GM18499 (cell line): ENCODE results near the gene GDI1.

ENCODE experiments used
- ATAC-seq: cut with Tn5 transposase; IDR thresholded peaks from one replicate; pipeline ENCODE4 v1.9.1; 2021; ENCODE audit warnings: moderate number of reproducible peaks; ENCODE audit not compliant: insufficient read depth, unreplicated experiment

Gene GDI1

DNA sequence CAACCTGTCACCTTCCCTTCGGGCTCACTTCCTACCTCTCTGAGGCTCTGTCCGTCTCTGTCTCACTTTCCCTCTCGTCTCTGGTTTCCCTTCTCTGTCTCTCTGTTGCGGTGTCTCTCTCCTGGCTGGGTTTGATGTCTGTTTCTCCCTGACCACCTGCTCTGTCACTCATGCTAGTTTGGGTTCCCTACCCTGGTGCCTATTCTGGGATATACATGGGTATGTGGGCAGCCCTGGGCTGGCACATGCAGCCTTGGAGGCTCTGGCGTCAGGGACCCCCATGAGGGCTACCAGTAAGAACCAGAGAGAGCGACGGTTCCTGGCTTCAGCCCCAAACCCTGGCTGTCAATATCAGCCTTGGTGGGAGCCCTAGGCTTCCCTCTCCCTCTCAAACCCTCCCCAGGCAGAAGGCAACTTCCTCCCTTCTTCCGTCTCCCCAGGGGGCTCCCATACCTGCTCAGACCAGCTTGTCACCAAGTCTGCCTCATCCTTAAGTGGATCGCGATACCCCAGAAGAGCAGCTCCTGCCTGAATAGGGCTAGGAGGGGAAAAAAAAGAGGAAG lies 28.2 kb upstream of the GDI1 start:
- no peak for ATAC-seq

- ATAC-seq = no peak
These were observed 27.6 kb upstream of the GDI1 start, which contains the start of gene DNASE1L1 for GRCh38 chrX:154409222-154409871. TSS of gene DNASE1L1 (minus strand) at chrX:154409254. CDS start at chrX:154405568, 3,686 bp downstream.

GRCh38 chrX:154411981-154412340 lies 25.0 kb upstream of the GDI1 start:
- ATAC-seq = no peak

DNA sequence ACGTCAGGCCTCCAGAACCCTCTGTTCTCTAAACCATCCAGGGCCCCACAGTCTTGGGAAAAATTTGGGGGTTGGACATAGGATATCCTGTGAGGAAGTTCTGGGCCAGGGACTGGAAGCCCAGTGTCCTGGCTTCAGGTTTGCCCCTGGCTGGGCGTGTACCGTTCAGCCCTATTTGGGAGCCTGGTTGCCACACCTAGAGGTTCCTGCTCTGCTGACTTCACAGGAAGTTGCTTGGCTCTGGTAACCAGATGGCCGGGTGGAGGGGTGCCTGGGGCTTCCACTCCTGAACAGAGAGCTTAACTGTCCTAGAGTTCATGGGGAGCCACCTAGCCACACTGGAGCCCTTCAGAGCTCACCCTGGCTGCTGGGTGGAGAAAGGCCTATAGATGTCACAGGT lies 24.5 kb upstream of the GDI1 start:
- no peak for ATAC-seq

DNA sequence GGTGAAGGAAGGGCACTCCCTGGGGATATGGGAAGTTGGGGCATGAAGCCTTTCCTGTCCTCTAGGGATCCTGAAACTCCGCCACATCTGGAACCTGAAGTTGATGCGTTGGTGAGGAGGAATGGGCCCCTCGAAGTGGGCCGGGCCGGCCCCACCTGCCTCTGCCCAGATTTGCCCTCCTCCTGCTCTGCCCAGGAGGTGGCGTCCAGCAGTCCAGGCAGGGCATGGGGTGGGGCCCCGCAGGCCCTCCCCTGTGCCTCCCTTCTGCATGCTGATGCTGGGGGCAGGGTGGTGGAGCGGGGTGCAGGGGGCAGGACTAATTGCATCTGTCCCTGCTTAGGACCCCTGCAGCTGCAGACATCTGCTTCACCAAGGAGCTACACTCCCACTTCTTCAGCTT lies 23.8 kb upstream of the GDI1 start:
- ATAC-seq = no peak

GRCh38 chrX:154417157-154417556 lies 19.8 kb upstream of the GDI1 start:
- ATAC-seq = no peak

GRCh38 chrX:154419189-154419588 lies 17.8 kb upstream of the GDI1 start:
- ATAC-seq = no peak

DNA sequence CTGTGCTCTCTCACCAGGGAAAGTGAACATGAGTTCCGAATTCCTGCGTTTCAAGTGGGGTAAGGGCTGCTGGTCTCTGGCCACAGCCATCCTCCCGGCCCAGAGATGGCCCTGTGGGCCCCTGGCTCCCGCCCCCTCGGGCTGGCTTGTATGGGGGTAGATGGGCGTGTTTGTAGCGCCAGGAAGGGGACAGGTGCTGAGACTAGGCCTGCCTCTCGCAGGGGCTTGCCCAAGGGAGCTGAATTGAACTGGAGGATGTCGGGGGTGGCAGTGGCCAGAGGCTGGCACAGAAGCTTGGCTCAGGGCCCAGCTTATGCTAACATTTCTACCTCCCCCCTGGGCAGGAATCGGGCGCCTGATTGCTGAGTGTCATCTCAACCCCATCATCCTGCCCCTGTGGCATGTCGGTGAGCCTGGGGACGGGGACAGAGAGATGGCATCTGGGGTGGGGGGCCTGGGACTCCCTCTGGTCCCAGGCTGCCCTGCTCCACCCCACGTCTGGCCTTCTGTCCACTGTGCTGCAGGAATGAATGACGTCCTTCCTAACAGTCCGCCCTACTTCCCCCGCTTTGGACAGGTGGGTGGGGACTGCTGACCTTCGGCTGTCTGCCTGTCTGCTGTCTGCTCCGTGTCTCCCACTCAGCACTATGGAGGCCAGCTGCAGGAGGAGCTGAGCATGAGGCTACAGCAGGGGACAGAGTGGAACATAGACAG lies 17.1 kb upstream of the GDI1 start:
- no peak for ATAC-seq

- no peak for ATAC-seq
These were observed 16.6 kb upstream of the GDI1 start for GRCh38 chrX:154420402-154420756.

- ATAC-seq = no peak
These were observed 9.8 kb upstream of the GDI1 start for GRCh38 chrX:154426916-154427770.

DNA sequence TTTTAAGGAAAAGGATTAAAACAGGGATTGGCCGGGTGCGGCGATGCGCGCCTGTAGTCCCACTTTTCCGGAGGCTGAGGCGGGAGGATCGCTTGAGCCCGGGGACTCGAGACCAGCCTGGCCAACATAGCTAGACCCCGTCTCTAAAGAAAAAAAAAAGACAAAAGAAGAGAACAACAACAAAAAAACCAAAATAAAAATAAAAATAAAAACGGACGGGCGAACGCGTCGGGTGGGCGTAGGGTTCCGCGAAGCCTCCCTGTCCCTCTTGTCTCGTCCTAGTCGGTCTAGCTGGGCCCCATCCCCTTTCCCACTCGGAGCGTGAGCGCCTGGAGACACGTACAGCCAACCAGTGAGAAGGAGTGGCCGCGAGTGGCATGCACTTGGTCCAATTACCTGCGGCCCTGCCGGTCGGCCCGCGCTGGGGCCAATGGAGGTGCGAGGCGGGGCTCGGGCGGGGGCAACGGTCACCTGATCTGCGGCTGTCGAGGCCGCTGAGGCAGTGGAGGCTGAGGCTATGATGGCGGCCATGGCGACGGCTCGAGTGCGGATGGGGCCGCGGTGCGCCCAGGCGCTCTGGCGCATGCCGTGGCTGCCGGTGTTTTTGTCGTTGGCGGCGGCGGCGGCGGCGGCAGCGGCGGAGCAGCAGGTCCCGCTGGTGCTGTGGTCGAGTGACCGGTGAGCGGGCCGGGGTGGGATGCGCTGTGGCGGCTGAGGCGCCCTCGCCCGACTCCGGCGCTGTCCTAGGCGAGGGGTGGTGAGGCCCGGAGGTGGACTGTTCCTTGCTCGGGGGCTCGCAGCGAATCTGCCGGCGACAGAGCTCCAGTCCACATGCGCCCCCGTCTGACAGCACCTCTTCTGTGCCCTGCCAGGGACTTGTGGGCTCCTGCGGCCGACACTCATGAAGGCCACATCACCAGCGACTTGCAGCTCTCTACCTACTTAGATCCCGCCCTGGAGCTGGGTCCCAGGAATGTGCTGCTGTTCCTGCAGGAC lies 8.5 kb upstream of the GDI1 start, which contains the start of gene ATP6AP1:
Gene ATP6AP1, plus strand, starts transcription at position 502 of the 996 bp plus-strand sequence. Its CDS starts 16 bp downstream, at position 518.
- ATAC-seq = peak; percentile 92

DNA sequence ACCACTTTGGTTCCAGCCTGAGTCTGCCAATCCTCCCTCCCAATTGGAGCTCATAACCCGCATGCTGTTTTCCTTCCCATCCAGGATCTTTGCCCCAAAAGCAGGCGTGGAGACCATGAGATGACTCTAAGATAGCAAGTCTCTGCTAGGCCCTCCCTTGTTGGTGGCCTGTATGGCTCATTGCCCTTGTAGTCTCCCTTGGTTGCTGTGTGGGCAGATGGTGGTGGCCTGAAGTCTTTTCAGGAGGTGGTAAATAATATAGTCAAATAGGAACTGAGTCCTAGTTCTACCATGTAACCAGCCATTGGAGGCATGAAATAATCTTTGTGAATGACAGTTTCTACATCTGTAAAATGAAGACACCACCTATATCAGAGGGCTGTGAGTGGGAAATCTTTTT lies 7.2 kb upstream of the GDI1 start:
- ATAC-seq = no peak

DNA sequence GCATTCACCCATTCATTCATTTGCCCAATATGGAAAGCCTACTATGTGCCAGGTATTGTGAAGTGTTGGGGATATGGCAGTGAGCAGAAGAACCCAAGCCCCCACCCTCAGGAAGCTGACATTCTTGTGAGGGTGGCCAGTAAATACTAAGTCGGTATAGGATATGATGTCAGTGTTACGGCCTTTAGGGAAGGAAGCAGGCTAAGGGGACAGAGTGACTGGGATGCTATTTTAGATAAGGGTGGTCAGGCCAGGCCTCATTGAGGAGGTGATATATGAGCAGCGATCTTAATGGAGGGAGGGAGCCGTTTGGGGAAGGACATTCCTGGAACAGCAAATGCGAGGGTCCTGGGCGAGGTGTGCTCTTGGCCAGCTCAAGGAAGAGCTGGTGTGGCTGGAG lies 6.5 kb upstream of the GDI1 start:
- no peak for ATAC-seq

DNA sequence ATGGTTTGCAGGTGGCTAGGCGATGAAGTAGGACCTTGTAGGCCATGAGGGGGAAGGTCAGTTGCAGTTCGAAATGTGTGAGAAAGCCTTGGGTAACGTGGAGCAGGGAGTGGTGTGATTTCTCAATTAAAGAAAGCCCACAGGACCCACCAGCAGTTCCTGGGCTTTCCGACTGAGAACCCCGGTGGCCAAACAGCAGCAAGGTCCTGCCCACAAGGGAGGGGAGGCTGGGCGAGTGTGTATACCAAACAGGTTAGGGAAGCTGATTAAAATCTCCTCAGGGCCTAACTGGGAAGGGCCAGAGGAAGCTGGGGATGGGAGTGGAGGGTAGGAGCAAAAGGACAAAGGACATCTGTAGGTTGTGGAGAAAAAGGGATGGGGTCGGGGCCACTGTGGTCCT lies 6.0 kb upstream of the GDI1 start:
- no peak for ATAC-seq

DNA sequence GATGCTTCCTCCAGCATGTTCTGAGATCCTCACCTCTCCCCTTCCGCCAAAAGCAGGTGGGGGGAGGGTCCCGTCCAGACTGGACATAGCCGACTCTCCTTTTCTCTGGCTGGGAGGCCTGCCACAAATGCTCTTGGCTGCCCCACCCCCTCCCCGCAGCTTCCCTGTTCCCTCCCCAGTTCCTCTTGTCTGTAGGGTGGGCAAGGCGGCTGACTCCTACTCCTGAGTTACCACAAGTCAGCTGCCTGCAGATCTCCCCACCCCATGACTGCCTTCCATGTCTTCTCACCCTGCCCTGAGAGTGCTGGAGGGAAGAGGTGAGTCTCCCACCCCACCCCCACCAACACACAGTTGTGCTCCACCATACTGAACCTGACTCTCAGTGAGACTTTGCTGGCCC lies 5.6 kb upstream of the GDI1 start:
- ATAC-seq = no peak

- no peak for ATAC-seq
These were observed 4.7 kb upstream of the GDI1 start for GRCh38 chrX:154432210-154432609.

- no peak for ATAC-seq
These were observed 3.3 kb upstream of the GDI1 start for GRCh38 chrX:154433605-154434004.

GRCh38 chrX:154434394-154435168 lies 2.4 kb upstream of the GDI1 start:
- ATAC-seq = no peak

- no peak for ATAC-seq
These were observed 1.7 kb upstream of the GDI1 start for GRCh38 chrX:154435171-154435733.
